GM23248 (cell line): Measurements from ENCODE around the gene FOLR1. TPM values are rescaled to one million over a fixed set of nuclear protein-coding genes. Genes with fewer than 3 reads are reported as not detected.
"Not testable (repeated sequence)": the region's sequence is repeated elsewhere in the genome, so short reads cannot be mapped to it uniquely, and the experiment has no call there.

Source experiments
- DNase-seq: peaks from one replicate; pipeline ENCODE4 v3.0.0-alpha.2; 2015
- H2AFZ ChIP-seq: fragments of 200-600 bp; sonication (generic); 2 replicates; pipeline ENCODE4 v1.6.1; 2016; ENCODE audit warnings: antibody characterized with exemption
- H3F3A ChIP-seq: fragments of 200-600 bp; sonication (generic); 2 replicates; pipeline ENCODE4 v1.6.1; 2016; ENCODE audit warnings: mild to moderate bottlenecking, antibody characterized with exemption, mixed run types; ENCODE audit not compliant: insufficient read depth
- H3K27ac ChIP-seq: fragments of 200-600 bp; sonication (generic); 2 replicates; pipeline ENCODE4 v1.5.1; 2016; ENCODE audit warnings: mild to moderate bottlenecking
- H3K27me3 ChIP-seq: fragments of 200-600 bp; sonication (generic); replicated peaks from 2 replicates; pipeline ENCODE4 v1.6.1; 2016; ENCODE audit warnings: mild to moderate bottlenecking; ENCODE audit not compliant: insufficient read depth
- H3K36me3 ChIP-seq: fragments of 200-600 bp; sonication (generic); 2 replicates; pipeline ENCODE4 v1.6.1; 2016; ENCODE audit warnings: low read depth, mild to moderate bottlenecking
- H3K4me1 ChIP-seq: fragments of 200-600 bp; sonication (generic); 2 replicates; pipeline ENCODE4 v1.6.1; 2016; ENCODE audit warnings: mild to moderate bottlenecking; ENCODE audit not compliant: insufficient read depth
- H3K4me2 ChIP-seq: fragments of 200-600 bp; sonication (generic); one replicate; pipeline ENCODE4 v1.6.1; 2016; ENCODE audit warnings: mild to moderate bottlenecking; ENCODE audit not compliant: unreplicated experiment
- H3K4me3 ChIP-seq: fragments of 200-600 bp; sonication (generic); 2 replicates; pipeline ENCODE4 v1.5.1; 2016; ENCODE audit warnings: mild to moderate bottlenecking
- H3K79me2 ChIP-seq: fragments of 200-600 bp; sonication (generic); 2 replicates; pipeline ENCODE4 v1.6.1; 2016; ENCODE audit warnings: mild to moderate bottlenecking; ENCODE audit not compliant: insufficient read depth
- H3K9ac ChIP-seq: fragments of 200-600 bp; sonication (generic); 2 replicates; pipeline ENCODE4 v1.6.1; 2016; ENCODE audit warnings: mild to moderate bottlenecking
- H3K9me2 ChIP-seq: fragments of 200-600 bp; sonication (generic); 2 replicates; pipeline ENCODE4 v1.6.1; 2016; ENCODE audit warnings: mixed run types, mild to moderate bottlenecking, moderate library complexity; ENCODE audit not compliant: insufficient read depth
- H3K9me3 ChIP-seq: fragments of 200-600 bp; sonication (generic); one replicate; pipeline ENCODE4 v1.6.1; 2017; ENCODE audit warnings: low read depth
- H4K20me1 ChIP-seq: fragments of 200-600 bp; sonication (generic); 2 replicates; pipeline ENCODE4 v1.6.0; 2016; ENCODE audit not compliant: insufficient read depth
- EZH2 ChIP-seq: fragments of 200-600 bp; sonication (generic); IDR thresholded peaks from 2 replicates; pipeline ENCODE4 v1.6.1; 2018; ENCODE audit warnings: antibody characterized with exemption, mild to moderate bottlenecking; ENCODE audit not compliant: insufficient read depth, poor library complexity, severe bottlenecking
- EZH2phosphoT487 ChIP-seq: fragments of 200-600 bp; sonication (generic); IDR thresholded peaks from 2 replicates; pipeline ENCODE4 v1.6.1; 2018; ENCODE audit warnings: antibody characterized with exemption, moderate library complexity, mild to moderate bottlenecking, low read depth; ENCODE audit not compliant: insufficient read depth
- WGBS, 2 experiments: methylation state at CpG; one replicate each; pipeline ENCODE4 v1.1.6; 2015 to 2017; ENCODE audit warnings: low lambda C conversion rate in 2 of 2, low coverage in 1 of 2; ENCODE audit errors: missing lambda C conversion rate in 2 of 2; 5-methylcytosine and 5-hydroxymethylcytosine counted together
- in situ Hi-C: fragments of 300-500 bp; cut with MboI; formaldehyde crosslinking; loops from 2 replicates; pipeline ENCODE4 v1.15.0; 2020
- polyA plus RNA-seq: library from polyadenylated mRNA; unstranded; fragments of >200 nt; fragmentation: Nextera tagmentation; extraction: Ambion mirVana; gene quantifications from 2 replicates; pipeline ENCODE4 v1.2.1, GENCODE V29; 2016
- total RNA-seq: library from RNA; depleted of rRNA; stranded (reverse); fragments of >200 nt; shearing (Covaris generic); gene quantifications from 2 replicates; pipeline ENCODE4 v1.2.3, GENCODE V29; 2014

FOLR1 gene
- total and polyA plus RNA-seq, 2 experiments from 2014 or later: 0.24 TPM; not detected in 1

GRCh38 chr11:72179804-72180396 is 12.0 kb upstream of the FOLR1 start:
- H3K27ac ChIP-seq: no peak overlapping the region
- no peak overlapping the region for H3K4me2 ChIP-seq
- WGBS, 2 experiments: 64 to 66% methylated on average over 4 of the region's 4 CpGs
- H4K20me1 ChIP-seq: no peaks in the 10 kb centered on the region
- H3K79me2 ChIP-seq: no peaks in the 10 kb centered on the region
- in situ Hi-C loops: loop anchor here (10.0 kb wide), 1 partner anchor 155 kb away; no protein-coding TSS in a partner anchor
- H3K27me3 ChIP-seq: no peaks in the 10 kb centered on the region
- H2AFZ ChIP-seq: no peak overlapping the region
- H3F3A ChIP-seq: no peaks in the 10 kb centered on the region
- TF ChIP-seq EZH2 (no peak), EZH2phosphoT487 (no peak)
- no peaks in the 10 kb centered on the region for H3K9me3 ChIP-seq
- no peaks in the 10 kb centered on the region for H3K9me2 ChIP-seq
- H3K4me3 ChIP-seq: no peak overlapping the region
- H3K36me3 ChIP-seq: no peaks in the 10 kb centered on the region
- no peak overlapping the region for H3K9ac ChIP-seq
- DNase-seq: peak; percentile 41
- H3K4me1 ChIP-seq: peaks cover 5% of the 10 kb centered on the region; the same call in 1 of the 2 replicates

- H3K9ac ChIP-seq, H3K4me1 ChIP-seq, H3F3A ChIP-seq, H2AFZ ChIP-seq, H3K27me3 ChIP-seq, H3K9me3 ChIP-seq, H4K20me1 ChIP-seq, H3K4me2 ChIP-seq, H3K36me3 ChIP-seq, in situ Hi-C loops, H3K79me2 ChIP-seq, H3K4me3 ChIP-seq, H3K9me2 ChIP-seq: not testable (repeated sequence)
- peak; percentile 14 for DNase-seq
- WGBS, 2 experiments: 48 to 51% methylated on average over 6 to 7 of the region's 7 CpGs
- H3K27ac ChIP-seq: peak overlapping the region; percentile 15; the same call in 1 of the 2 replicates
Measured at GRCh38 chr11:72180892-72181552, 10.9 kb upstream of the FOLR1 start.

DNA sequence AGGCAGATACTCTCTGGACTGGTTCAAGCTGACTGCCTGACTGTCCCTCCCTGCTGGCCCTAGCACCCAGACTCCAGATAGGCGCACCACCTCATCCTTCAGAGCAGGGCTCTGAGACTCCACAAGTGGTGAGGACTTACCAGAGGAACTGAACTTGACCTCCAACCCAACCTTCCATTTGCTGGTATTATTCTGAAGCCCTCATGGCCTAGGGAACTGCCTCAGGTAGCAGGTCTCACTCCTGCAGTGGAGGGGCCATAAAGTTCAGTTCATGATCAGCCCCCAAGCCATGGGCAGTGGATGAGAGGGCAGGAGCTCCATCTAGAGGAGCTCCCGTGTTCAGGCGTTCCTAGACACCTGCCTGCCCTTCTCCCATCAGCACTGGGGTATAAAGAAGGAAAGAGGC is 10.4 kb upstream of the FOLR1 start:
- 69 to 72% methylated on average over 3 of the region's 3 CpGs for WGBS, 2 experiments
- peak; percentile 33 for DNase-seq
- H2AFZ ChIP-seq: not testable (repeated sequence)

GRCh38 chr11:72188267-72188666 is 3.7 kb upstream of the FOLR1 start:
- Histone ChIP-seq H3K9ac (no peak overlapping the region), H3K4me3 (no peak overlapping the region), H3K4me2 (no peak overlapping the region), H3K9me3 (no peaks in the 10 kb centered on the region), H3K79me2 (no peaks in the 10 kb centered on the region), H4K20me1 (no peaks in the 10 kb centered on the region), H3K36me3 (no peaks in the 10 kb centered on the region), H3F3A (no peaks in the 10 kb centered on the region), H3K27ac (no peak overlapping the region), H3K4me1 (no peaks in the 10 kb centered on the region), H3K9me2 (no peaks in the 10 kb centered on the region), H2AFZ (no peak overlapping the region), H3K27me3 (no peaks in the 10 kb centered on the region)
- no peak for TF ChIP-seq EZH2phosphoT487
- no peak for TF ChIP-seq EZH2
- DNase-seq: no peak
- in situ Hi-C loops: no loop called here
- WGBS, 2 experiments: 97 to 100% methylated on average over 1 of the region's 1 CpG

More for the DNA sequence above, 10.4 kb upstream of the FOLR1 start:
- H3K79me2 ChIP-seq, H3K36me3 ChIP-seq, H3K4me3 ChIP-seq, H3K9me3 ChIP-seq, in situ Hi-C loops, H4K20me1 ChIP-seq, H3K4me1 ChIP-seq, H3K27me3 ChIP-seq, H3K9me2 ChIP-seq, H3F3A ChIP-seq, H3K9ac ChIP-seq, H3K4me2 ChIP-seq: not testable (repeated sequence)
- peak overlapping the region; percentile 30; the same call in 1 of the 2 replicates for H3K27ac ChIP-seq
